ENCODE data around the gene FAM3C.
A peak's percentile ranks its signal among the peaks of the same experiment; 100 is the strongest.

DNA sequence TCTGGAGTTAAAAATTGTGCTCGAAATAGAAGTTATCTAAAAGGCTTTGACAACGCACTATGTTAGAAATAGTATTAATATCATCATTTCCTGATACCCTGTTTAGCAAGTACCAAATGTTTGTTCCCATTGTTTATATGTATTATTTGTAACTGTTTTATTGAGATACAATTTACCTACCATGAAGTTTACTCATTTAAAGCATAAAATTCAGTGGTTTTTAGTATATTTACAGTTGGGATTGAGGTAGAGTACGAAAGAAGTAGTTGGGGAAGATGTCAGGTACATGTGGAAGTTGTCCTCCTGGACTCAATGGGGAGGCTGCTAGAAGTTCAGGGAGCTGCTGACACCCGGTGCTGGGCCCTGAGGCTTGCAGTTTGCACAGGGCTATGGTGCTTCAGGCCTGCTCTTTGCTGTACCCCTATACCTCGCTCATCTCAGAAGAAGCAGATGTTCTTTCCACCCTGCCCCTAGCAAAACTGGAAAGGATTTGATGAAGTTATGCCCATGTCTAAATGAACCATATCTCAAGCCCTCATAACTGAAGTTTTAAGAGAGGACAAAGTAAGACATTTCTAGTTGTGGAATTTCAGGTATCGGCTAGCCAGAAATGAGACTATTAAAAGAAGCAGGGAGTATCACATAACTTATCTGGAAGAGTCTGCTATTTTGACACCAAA lies 92.5 kb downstream of the FAM3C start:
- no peak for TF ChIP-seq NFE2L2 (IDR thresholded peaks at IDR 0.05; ENCODE audit: low read depth, low read length)
- TF ChIP-seq, protein P1, sequence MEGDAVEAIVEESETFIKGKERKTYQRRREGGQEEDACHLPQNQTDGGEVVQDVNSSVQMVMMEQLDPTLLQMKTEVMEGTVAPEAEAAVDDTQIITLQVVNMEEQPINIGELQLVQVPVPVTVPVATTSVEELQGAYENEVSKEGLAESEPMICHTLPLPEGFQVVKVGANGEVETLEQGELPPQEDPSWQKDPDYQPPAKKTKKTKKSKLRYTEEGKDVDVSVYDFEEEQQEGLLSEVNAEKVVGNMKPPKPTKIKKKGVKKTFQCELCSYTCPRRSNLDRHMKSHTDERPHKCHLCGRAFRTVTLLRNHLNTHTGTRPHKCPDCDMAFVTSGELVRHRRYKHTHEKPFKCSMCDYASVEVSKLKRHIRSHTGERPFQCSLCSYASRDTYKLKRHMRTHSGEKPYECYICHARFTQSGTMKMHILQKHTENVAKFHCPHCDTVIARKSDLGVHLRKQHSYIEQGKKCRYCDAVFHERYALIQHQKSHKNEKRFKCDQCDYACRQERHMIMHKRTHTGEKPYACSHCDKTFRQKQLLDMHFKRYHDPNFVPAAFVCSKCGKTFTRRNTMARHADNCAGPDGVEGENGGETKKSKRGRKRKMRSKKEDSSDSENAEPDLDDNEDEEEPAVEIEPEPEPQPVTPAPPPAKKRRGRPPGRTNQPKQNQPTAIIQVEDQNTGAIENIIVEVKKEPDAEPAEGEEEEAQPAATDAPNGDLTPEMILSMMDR (conservative IDR thresholded peaks at IDR 0.05; ENCODE audit: low read depth, low read length) = 0 out of 2 replicates have a peak, but pooled peaks have one; percentile 2
- TF ChIP-seq, protein P2, sequence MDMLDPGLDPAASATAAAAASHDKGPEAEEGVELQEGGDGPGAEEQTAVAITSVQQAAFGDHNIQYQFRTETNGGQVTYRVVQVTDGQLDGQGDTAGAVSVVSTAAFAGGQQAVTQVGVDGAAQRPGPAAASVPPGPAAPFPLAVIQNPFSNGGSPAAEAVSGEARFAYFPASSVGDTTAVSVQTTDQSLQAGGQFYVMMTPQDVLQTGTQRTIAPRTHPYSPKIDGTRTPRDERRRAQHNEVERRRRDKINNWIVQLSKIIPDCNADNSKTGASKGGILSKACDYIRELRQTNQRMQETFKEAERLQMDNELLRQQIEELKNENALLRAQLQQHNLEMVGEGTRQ (IDR thresholded peaks at IDR 0.05; ENCODE audit: low read depth, low read length) = no peak
- TF ChIP-seq RCOR1 (IDR thresholded peaks at IDR 0.05; ENCODE audit: insufficient replicate concordance, low read length) = no peak
- TF ChIP-seq MAZ (IDR thresholded peaks at IDR 0.05; ENCODE audit: borderline replicate concordance, low read depth, low read length) = no peak
- TF ChIP-seq POLR2A (IDR thresholded peaks at IDR 0.05; ENCODE audit: low read depth, low read length) = no peak

All from IMR-90 (cell line).